Inferior parietal cortex (tissue), 1 donor: Measurements from ENCODE around the gene NINL.
"Not testable (repeated sequence)": the region's sequence is repeated elsewhere in the genome, so short reads cannot be mapped to it uniquely, and the experiment has no call there.

ENCODE experiments used
- DNase-seq: peaks from one replicate; pipeline ENCODE4 v3.0.0-alpha.2; 2016; ENCODE audit errors: extremely low spot score

The NINL gene

GRCh38 chr20:25584905-25585704, at the start of gene NINL:
Gene NINL, minus strand, starts transcription at chr20:25585531. Its CDS starts 58,944 bp downstream, at chr20:25526587.
- no peak for DNase-seq

GRCh38 chr20:25632940-25633790, 47.8 kb upstream of the NINL start:
- no peak for DNase-seq

- not testable (repeated sequence) for DNase-seq
Measured at GRCh38 chr20:25630615-25631014, 45.3 kb upstream of the NINL start.

GRCh38 chr20:25629816-25630499, 44.6 kb upstream of the NINL start:
- no peak for DNase-seq

GRCh38 chr20:25626779-25627178, 41.4 kb upstream of the NINL start:
- DNase-seq, result no peak

GRCh38 chr20:25624500-25624939, 39.2 kb upstream of the NINL start:
- DNase-seq, result no peak

GRCh38 chr20:25623736-25624499, 38.6 kb upstream of the NINL start, which contains the start of gene NANP:
Gene NANP, minus strand, starts transcription at chr20:25624014. Its CDS starts 66 bp downstream, at chr20:25623948.
- peak; percentile 94 for DNase-seq

- no peak for DNase-seq
Measured at GRCh38 chr20:25623225-25623735, 37.9 kb upstream of the NINL start.

GRCh38 chr20:25622450-25623224, 37.3 kb upstream of the NINL start:
- DNase-seq, result peak; percentile 24

GRCh38 chr20:25622049-25622448, 36.7 kb upstream of the NINL start:
- DNase-seq, result no peak

GRCh38 chr20:25619514-25619913, 34.2 kb upstream of the NINL start:
- DNase-seq, result no peak

- no peak for DNase-seq
Measured at GRCh38 chr20:25608774-25609173, 23.4 kb upstream of the NINL start.

- no peak for DNase-seq
Measured at GRCh38 chr20:25606094-25606695, 20.9 kb upstream of the NINL start.

- DNase-seq, result no peak
Measured at GRCh38 chr20:25605148-25605547, 19.8 kb upstream of the NINL start.

- DNase-seq, result no peak
Measured at GRCh38 chr20:25604611-25605010, 19.3 kb upstream of the NINL start.

- not testable (repeated sequence) for DNase-seq
Measured at GRCh38 chr20:25602914-25603309, 17.6 kb upstream of the NINL start.

- not testable (repeated sequence) for DNase-seq
Measured at GRCh38 chr20:25602191-25602913, 17.0 kb upstream of the NINL start.

GRCh38 chr20:25601659-25602058, 16.3 kb upstream of the NINL start:
- DNase-seq, result no peak

GRCh38 chr20:25600632-25601031, 15.3 kb upstream of the NINL start:
- DNase-seq, result no peak
